ENCODE data around the gene CORIN.
"Not testable (repeated sequence)": the region's sequence is repeated elsewhere in the genome, so short reads cannot be mapped to it uniquely, and the experiment has no call there.

CORIN gene

DNA sequence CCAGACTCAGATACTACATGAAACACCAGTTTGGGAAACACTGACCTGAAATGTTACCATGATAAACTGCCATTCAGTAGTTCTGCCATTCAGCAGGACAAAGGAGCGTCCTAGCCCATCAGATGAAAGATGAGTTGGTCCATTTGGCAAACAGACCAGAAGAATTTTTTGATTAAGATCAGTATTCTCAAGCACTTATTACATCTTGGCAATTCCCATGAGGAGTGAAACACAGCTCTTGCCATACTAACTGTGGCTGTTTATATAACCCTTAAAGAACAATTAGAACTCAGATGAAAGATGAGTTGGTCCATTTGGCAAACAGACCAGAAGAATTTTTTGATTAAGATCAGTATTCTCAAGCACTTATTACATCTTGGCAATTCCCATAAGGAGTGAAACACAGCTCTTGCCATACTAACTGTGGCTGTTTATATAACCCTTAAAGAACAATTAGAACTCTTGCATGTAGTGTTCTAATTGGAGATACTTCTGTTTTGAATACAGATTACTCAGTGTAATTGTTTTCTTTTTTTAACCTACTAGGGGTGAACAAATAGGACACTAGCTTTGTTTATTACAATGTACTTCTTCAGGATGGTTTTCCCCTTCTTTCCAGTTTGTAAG is 146.0 kb downstream of the CORIN start:
- DNase-seq (ENCODE audit: low read depth in 2 of 2): not testable (repeated sequence)

DNA sequence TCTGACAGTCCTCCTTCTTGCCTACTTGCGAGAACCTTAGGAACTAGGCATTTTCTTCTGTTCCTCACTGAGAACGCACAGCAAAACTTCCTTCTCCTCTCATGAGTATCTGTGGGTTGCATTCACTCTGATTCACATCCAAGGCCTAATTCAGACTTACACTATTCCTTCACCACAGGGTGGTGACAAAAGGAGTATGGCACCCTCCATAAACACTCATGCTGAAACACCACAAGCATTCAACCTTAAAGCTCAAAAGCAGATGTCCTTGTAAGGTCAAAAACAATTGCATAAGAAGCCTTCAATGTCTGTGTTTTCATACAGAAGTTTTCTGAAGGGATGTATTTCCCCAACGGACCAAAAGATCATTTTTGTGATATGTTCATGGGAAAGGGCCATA is 147.3 kb downstream of the CORIN start:
- no peak for DNase-seq (ENCODE audit: low read depth in 2 of 2)

DNA sequence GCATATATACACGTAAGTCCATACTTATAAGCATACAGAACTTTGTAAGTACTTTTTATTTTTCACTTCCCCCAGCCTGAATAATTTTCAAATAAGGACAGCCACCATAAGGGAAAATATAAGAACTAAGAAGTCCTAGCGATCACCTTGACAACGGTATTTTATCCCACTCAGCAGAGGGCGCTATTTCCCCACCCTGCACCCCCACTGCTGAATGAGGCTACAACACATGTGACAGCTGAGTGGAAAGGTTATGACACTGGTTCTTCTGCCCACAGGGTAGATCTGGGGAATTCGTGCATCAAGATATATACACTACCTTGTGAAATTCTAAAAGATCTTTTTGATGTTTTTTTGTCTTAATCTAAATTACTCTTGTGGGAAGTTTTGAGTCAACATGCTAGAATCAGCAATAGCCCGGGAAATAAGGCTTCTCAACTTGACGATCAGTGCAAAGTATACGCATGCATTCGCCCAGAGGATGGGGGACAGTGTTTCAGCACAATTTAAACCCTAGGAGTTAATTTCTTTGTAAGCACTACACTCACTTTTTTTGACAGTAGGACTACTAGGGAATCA is 151.5 kb downstream of the CORIN start:
- peak; percentile 21 to 48 for DNase-seq (ENCODE audit: low read depth in 2 of 2)

DNA sequence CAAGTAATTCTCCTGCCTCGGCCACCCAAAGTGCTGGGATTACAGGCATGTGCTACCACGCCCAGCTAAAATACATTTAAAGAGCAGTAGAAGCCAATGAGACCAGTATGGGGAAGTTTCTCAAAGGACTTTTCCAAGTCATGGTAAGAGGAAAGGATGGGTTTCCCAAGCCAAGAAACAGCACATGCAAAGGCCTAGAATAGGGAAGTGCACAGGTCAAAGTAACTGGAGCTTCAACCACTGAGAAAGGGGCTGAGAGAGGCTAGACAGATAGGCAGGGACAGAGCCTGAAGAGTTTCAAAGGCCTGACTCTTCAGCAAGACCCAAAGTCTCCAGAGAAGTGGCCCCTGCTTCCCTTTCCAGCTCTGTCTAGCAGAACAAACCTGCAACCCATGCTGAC is 162.1 kb downstream of the CORIN start:
- DNase-seq (ENCODE audit: low read depth in 2 of 2): no peak

DNA sequence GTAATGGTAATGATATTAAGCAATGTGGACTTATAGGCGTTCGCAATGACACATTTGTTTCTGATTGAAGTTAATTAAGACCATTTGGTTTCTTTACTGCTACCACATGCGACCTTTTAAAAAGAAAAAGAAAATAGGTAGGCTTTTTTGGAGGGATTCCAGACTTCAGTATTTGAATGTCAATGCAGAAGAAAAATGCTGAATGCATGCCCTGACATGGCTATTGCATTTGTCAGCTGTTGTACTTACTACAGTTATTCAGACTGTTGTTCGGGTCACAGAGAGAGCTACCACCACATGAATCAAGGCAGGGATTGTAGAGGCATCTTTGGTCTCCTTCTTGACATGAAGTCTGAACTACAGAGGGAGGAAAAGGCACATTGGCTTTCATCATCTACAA is 163.7 kb downstream of the CORIN start:
- DNase-seq (ENCODE audit: low read depth in 2 of 2): no peak

DNA sequence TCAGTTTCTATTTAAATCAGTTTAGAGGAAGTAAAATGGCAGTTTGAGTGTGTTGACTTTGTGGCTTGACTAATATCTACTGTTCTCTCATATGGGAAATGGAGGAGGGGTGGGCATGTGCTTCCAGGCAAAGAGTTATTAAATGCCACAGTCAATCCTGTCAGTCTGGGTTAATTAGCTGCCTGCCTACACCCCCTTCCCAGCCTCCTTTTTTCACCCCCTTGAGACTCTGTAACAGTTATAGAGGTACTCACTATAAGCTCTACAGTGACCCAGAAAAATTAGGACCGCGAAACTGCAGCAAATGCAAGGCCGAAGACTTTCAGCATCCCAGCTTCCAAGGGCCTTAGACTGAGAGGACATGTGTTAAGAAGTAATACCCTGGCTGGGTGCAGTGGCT is 165.2 kb downstream of the CORIN start:
- DNase-seq (ENCODE audit: low read depth in 2 of 2): no peak

DNA sequence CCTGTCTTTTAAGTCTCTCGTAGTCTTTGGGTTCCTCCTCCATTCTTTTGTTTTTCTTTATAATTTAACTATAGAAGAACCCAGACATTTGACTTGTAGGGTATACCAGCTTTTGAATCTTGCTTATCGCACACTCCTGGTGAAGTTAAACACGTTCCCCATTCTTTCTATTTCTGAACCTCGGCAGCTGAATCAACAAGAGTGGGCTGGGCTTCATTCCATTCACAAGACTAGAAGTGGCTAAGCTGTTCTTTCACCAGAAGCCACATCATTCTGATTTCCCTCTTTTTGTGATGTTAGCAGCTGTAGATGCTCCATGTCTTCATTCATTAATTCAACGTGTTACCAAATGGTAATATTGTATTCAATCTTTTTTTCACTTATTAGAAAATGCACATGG is 167.9 kb downstream of the CORIN start:
- no peak for DNase-seq (ENCODE audit: low read depth in 2 of 2)

DNA sequence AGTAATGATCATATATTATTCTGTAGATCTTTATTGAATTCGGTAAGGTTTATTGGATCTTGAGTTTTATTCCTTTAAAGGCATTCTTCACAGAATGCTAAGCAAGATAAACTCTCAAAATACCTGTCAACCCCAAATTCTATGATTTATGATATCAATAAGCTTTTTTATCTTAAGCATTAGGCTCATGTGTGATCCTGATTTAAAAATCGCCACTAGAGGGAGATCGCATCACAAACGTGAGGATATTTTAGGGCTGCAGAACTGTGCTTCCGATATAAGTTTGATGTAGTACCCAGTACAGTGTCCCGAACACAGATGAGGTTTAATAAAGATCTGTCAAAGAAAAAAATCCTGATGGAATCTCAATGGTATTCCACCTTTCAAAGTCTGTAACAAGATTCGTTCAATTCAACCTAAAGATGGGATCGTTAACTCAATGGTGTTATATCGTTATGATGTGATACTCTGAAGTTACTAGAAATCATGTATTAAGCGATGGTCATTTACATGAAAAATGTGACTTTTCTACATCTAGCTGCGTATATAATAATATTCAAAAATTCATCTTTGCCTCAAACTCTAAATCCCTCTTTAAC is 169.0 kb downstream of the CORIN start:
- DNase-seq (ENCODE audit: low read depth in 2 of 2): no peak

DNA sequence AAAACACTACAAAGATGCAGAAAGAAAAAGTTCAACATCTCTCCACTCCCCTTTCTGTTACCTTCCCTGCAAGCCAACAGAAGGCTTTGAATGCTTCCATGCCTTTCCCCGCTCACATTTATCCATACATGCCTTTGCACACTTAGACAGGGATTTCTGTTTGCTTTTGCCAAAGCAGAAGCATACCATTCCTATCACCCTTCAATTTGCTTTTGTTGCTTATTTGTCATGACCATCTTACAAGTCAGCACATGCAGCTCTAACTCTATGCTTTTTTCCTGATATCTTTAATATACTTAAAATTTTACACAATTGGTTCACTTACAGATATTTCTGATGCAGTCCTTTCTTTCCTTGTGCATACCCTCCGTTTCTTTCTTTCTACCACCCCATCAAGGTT is 169.6 kb downstream of the CORIN start:
- DNase-seq (ENCODE audit: low read depth in 2 of 2): no peak

DNA sequence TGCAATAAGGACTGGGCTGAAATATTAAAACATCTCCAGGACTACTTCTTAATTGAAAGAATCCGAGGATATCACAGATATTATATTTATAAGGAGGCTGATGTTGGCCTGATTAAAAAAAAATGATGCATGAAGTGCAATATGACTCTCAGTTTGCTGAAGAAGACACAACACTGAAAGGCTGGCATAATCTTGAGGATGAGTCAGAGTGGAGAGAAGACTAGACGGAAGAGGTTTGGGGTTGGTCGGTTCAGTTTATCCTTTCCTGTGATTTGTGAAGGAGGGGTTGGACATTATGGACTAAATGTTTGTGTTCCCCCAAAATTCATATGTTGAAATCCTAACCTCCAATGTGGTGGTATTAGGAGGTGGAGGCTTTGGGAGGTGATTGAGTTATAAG is 170.3 kb downstream of the CORIN start:
- no peak for DNase-seq (ENCODE audit: low read depth in 2 of 2)

DNA sequence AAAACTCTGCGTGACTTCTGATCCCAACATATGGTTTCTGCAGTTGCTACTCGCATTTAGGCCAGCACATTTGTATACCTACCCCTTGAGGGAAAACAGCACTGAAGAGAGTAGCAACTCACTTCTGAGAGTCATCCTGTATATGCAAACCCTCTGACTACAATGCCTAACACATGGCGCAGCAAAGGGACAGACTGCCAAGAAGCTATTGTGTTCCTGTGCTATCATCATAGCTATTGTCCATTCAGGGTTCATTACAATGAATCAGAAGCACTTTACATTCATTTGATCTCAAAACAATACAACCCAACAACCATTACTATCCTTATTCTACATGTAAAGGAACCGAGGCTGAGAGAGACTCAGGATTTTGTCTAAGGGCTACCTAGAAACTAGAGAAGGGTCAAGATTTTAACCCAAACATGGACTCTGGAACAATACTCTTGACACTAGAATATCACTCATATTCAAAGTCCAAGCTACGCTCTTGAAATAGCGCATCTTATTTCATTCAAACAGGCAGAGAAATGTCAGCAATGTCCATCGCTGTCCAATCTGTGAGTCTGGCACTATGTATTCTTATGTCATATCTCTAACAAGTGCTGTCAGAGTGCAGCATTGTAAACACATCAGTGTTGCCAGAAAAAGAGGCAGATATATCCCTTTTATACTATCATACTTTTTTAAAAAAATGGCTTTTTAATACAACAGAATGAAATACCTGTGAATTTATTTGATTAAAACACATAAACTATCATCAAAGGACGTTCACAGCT is 173.6 kb downstream of the CORIN start:
- DNase-seq (ENCODE audit: low read depth in 2 of 2): no peak

DNA sequence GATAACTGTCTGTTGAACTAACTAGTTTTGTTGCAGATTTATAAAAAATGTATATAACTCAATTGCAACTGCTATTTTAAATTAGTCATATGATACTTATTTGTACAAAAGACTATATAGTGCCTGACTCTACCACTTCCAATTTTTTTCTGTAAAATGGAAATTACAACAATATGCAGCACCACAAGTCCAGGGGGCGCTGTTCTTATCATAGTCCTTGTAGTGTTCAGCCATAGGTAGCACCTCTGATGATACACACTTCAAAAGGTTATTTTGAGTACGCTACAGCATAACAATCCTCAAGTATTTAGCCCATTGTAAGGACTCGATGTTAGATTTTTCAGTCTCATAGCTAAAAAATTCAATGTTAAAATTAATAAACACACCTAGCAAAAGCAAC is 174.9 kb downstream of the CORIN start:
- DNase-seq (ENCODE audit: low read depth in 2 of 2): peak in 1 of 2 donors; percentile 27

DNA sequence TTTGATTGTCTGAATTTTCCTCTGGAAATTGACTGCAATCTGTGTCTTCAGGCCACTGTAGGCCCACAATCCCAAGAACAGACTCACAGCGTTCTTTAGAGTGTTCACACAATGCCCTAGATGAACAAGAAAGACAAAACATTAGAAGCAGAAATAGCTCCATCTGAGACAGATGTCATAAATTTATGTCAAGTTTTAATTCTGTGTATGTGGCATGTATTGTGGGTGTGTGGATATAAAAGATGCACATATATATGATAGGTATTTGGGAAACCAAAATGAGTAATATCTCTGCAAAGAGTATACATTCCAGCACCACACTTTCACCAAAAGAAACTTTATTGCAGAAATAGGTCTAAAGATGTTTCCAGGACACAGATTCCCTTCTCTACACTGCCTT is 176.1 kb downstream of the CORIN start:
- no peak for DNase-seq (ENCODE audit: low read depth in 2 of 2)

DNA sequence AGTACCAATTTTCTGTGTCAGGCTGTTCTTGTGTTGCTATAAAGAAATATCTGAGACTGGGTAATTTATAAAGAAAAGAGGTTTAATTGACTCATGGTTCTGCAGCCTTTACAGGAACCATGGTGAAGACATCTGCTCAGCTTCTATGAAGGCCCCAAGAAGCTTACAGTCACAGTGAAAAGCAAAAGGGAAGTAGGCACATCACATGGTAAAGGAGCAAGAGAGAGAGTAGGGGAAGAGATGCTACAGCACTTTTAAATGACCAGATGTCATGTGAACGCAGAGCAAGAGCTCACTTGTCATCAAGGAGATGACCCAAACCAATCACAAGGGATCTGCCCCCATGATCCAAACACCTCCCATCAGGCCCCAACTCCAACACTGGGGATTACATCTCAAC is 178.5 kb downstream of the CORIN start:
- DNase-seq (ENCODE audit: low read depth in 2 of 2): no peak

DNA sequence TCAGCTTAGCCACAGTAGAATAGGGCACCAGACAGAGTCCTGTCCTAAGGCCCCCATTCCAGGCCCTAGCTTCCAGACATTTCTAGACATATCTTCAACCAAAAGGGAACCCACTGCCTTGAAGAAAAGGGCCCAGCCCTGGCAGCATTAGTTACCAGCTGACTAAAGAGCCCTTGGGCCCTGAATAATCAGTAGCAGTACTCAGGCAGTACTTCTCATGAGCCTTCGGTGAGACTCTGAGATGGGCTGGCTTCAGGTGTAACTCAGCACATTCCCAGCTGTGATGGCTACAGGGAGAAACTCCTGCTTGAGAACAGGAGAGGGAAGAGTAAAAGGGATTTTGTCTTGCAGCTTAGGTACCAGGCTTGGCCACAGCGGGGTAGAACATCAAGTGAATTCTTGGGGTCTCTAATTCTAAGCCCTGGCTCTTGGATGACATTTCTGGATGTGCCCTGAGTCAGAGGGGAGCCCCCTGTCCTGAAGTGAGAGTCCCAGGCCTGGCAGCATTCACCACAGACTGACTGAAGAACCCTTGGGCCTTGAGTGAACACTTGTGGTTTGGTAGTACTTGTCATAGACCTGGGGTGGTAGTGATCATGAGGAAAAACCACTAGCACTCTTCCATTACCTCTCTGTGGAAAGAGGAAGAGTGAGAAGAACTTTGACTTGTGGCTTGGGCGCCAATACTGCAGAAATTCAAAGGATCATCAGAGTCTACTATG is 182.7 kb downstream of the CORIN start:
- DNase-seq (ENCODE audit: low read depth in 2 of 2): no peak

DNA sequence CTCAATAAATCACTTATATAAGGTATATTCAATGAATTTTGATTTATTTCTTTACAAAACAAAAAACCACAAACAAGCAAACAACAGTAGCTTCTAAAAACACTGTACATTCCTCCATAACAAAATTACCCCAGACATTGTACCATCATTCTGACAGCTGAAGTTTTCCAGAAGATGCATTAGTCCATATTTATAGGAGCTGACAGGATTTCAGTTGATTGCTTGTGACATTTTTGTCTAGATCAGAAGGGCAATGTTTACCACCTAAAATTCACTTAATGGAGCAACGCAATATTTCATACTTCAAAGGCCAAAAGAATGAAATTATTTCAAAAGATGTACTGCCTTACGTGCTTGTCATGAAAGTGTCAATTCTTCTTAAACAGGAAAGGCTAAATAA is 185.8 kb downstream of the CORIN start:
- no peak for DNase-seq (ENCODE audit: low read depth in 2 of 2)

DNA sequence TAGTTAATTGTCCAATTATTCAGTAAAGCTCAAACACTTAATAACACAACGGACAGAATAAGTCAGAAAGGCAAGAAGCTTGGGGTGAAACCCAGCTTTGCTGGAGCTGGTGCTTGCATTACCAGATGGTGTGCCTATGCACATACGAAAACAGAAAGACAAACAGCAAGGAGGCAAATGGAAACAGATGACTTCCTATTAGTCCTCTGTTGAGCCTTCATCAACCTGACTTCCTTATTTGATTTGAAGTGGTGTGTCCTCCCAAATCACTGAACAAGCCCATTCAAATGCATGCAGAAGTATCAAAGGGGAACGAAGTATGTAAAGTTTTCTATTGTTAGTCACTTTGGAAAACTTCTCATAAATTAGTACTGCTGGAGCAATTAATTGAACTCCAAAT is 186.6 kb downstream of the CORIN start:
- DNase-seq (ENCODE audit: low read depth in 2 of 2): no peak

DNA sequence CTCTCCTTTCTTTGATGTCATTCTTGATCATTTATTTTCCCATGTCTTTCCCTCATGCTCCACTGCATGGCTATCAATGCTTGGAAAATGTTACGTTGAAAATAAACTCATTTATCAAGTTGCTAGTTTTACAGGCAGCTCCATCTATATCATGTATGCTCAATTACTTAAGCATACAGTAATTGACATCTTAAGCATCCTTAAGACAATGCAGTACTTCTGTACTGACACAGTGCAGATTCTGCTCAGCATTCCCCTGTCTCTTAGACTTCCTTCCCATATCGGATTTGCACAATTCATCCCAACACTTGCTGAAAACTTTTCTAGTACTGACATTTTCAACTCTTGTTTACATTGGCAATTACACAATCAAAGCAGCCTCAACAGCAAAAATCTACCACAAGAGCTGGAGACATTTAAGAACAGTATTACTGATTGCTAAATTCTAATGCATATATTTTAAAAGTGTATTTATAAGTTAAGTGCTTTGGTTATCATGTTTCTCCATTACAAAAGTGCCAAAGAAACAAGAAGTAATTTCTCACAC is 187.2 kb downstream of the CORIN start:
- no peak for DNase-seq (ENCODE audit: low read depth in 2 of 2)

DNA sequence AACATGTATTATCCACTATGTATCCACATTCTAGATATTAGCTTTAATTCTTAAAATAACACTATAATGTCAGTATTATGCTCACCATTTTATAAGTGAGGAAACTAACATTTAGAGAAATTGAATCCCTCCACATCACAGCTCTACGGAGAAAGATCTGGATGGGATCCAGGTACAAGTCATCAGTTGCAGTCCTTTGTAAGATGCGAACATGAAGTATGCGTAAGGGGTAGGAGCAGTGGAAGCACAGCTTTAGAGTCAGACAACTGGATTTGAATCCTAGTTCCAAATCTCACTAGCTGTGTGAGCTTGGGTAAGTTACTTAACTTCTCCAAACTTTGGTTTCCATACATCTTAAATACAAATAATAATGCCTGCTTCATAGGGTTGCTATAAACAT is 190.3 kb downstream of the CORIN start:
- no peak for DNase-seq (ENCODE audit: low read depth in 2 of 2)

DNA sequence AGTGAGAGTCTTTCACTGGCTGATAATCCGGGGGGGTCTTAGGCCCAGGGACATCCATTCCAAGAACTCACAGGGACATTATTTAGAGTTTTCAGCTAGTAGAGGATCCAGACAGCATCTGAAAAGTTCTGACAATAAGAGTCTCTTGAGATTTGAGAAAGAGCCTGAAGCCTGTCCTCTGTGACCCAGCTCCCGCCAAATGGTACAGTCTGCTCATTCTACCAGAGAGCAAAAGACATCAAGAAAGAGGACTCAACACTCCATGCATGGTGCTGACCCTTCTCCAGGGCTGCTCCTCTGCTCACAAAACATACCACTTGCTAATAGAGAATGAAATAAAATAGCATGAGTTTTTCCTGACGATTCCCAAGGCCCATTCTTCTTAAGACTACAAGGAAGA is 190.8 kb downstream of the CORIN start:
- DNase-seq (ENCODE audit: low read depth in 2 of 2): no peak

DNA sequence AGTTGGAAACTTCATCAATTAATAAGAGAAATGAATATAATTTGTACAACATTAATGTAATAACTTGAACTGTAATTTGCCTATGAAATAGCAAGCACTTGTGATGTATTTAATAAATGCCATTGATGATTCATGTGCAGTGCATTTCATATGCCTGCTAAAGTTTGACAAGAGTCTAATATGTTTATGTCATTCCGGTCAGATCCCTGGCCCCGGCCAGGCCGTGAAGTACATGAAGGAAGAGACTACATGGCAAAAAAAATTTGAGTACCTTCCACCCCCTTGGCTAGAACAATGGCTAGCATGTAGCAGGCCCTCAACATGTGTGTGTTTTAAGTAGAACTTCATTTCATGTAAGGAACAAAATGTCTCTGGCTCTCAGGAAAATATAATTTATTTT is 191.5 kb downstream of the CORIN start:
- no peak for DNase-seq (ENCODE audit: low read depth in 2 of 2)

DNA sequence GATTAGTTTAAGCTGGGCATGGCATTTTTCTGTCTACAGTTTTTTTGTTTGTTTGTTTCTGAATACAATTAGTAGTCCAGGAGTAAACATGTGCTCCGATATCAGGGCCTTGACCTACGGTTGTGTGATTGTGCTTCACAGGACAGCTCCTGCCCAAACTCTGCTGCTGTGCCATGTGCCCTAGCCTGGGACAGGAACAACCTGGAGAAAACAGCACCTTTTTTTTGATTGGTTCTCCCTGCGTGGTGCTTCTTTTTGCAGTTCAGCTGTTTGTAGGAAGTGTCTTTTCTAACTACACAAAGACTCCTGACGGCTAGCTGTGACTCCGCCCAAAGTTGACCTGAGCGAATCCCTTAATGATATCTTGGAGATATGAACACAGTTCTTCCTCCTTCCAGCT is 194.0 kb downstream of the CORIN start:
- no peak for DNase-seq (ENCODE audit: low read depth in 2 of 2)
